ENCODE measurements around the gene CACNA2D2.

DNA sequence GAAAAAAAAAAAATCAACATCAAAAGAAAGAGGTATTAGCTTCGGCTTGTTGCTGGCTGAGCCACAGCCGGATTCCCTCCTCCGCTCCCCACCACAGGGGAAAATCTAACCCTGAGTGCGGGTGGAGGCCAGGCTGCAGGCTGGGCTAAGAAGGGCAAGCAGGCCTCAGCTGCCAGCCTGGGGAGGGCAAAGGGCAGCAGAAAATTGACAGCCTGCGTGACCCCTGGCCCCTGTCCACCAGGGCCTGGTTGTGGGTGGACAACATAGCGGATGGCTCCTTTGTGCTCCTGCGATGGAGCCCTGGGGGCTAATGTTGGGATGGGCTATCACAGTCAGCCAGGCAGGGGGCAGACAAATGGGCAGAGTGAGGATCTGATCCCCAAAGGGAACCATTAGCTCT lies 25.4 kb downstream of the CACNA2D2 start:
- TF ChIP-seq EZH2phosphoT487 (IDR thresholded peaks at IDR 0.05; ENCODE audit: borderline replicate concordance, low read depth) (no peak), MXI1 (IDR thresholded peaks at IDR 0.05; ENCODE audit: low read depth, low read length) (no peak), TCF12 (IDR thresholded peaks at IDR 0.05) (no peak), POLR2AphosphoS5 (IDR thresholded peaks at IDR 0.05; ENCODE audit: low read depth, low read length) (no peak), GABPA (IDR thresholded peaks at IDR 0.05; ENCODE audit: low read depth) (no peak), SIN3A (IDR thresholded peaks at IDR 0.05; ENCODE audit: borderline replicate concordance, low read depth, low read length) (no peak), FOSL2 (IDR thresholded peaks at IDR 0.05; ENCODE audit: borderline replicate concordance, low read depth) (no peak), EP300 (IDR thresholded peaks at IDR 0.05; ENCODE audit: borderline replicate concordance in 1 of 2, low read depth in 1 of 2, low read length in 1 of 2) (no peak), SMC3 (IDR thresholded peaks at IDR 0.05; ENCODE audit: low read depth, low read length) (no peak)
- TF ChIP-seq, protein P1, sequence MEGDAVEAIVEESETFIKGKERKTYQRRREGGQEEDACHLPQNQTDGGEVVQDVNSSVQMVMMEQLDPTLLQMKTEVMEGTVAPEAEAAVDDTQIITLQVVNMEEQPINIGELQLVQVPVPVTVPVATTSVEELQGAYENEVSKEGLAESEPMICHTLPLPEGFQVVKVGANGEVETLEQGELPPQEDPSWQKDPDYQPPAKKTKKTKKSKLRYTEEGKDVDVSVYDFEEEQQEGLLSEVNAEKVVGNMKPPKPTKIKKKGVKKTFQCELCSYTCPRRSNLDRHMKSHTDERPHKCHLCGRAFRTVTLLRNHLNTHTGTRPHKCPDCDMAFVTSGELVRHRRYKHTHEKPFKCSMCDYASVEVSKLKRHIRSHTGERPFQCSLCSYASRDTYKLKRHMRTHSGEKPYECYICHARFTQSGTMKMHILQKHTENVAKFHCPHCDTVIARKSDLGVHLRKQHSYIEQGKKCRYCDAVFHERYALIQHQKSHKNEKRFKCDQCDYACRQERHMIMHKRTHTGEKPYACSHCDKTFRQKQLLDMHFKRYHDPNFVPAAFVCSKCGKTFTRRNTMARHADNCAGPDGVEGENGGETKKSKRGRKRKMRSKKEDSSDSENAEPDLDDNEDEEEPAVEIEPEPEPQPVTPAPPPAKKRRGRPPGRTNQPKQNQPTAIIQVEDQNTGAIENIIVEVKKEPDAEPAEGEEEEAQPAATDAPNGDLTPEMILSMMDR (IDR thresholded peaks at IDR 0.05): no peak
- TF ChIP-seq, protein P2, sequence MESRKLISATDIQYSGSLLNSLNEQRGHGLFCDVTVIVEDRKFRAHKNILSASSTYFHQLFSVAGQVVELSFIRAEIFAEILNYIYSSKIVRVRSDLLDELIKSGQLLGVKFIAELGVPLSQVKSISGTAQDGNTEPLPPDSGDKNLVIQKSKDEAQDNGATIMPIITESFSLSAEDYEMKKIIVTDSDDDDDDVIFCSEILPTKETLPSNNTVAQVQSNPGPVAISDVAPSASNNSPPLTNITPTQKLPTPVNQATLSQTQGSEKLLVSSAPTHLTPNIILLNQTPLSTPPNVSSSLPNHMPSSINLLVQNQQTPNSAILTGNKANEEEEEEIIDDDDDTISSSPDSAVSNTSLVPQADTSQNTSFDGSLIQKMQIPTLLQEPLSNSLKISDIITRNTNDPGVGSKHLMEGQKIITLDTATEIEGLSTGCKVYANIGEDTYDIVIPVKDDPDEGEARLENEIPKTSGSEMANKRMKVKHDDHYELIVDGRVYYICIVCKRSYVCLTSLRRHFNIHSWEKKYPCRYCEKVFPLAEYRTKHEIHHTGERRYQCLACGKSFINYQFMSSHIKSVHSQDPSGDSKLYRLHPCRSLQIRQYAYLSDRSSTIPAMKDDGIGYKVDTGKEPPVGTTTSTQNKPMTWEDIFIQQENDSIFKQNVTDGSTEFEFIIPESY (IDR thresholded peaks at IDR 0.05; ENCODE audit: borderline replicate concordance, low read depth): no peak
- TF ChIP-seq, protein P3, sequence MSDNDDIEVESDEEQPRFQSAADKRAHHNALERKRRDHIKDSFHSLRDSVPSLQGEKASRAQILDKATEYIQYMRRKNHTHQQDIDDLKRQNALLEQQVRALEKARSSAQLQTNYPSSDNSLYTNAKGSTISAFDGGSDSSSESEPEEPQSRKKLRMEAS (IDR thresholded peaks at IDR 0.05; ENCODE audit: low read depth): no peak

All from SK-N-SH (cell line).